ENCODE results near the gene CYP2F1.
"Not testable (repeated sequence)": the region's sequence is repeated elsewhere in the genome, so short reads cannot be mapped to it uniquely, and the experiment has no call there.

CYP2F1 gene, protein sequence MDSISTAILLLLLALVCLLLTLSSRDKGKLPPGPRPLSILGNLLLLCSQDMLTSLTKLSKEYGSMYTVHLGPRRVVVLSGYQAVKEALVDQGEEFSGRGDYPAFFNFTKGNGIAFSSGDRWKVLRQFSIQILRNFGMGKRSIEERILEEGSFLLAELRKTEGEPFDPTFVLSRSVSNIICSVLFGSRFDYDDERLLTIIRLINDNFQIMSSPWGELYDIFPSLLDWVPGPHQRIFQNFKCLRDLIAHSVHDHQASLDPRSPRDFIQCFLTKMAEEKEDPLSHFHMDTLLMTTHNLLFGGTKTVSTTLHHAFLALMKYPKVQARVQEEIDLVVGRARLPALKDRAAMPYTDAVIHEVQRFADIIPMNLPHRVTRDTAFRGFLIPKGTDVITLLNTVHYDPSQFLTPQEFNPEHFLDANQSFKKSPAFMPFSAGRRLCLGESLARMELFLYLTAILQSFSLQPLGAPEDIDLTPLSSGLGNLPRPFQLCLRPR

DNA sequence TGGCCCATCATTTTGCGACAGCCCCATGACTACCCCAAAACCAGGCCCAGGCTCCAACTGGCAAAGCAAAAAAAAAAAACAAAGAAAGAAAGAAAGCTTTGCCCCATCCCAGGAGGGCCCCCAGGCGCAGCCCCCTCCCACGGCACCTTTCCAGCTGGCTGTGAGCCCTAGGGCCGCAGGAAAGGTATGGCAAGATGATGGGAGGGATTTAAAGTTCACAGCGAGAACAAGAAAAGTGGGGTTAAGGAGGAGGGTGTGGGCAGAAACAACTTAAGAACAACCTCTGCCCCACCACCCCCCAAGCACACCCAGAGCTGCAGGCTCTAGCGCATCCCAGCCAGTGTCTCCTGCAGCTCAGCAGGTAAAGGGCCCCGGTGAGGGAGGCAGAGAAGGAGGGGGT lies at the start of gene CYP2F1:
CYP2F1 (plus strand) TSS at position 301 of the 400 bp plus-strand sequence. CDS start 1,757 bp downstream, outside the sequence.
- DNase-seq, result no peak

GRCh38 chr19:41064974-41065569 lies 49.2 kb upstream of the CYP2F1 start:
- DNase-seq, result no peak

GRCh38 chr19:41076286-41076685 lies 37.9 kb upstream of the CYP2F1 start:
- no peak for DNase-seq

GRCh38 chr19:41083516-41083915 lies 30.7 kb upstream of the CYP2F1 start:
- DNase-seq, result no peak

GRCh38 chr19:41085748-41086415 lies 28.4 kb upstream of the CYP2F1 start:
- DNase-seq, result no peak

GRCh38 chr19:41088151-41088550 lies 26.1 kb upstream of the CYP2F1 start, which contains the start of gene CYP2A13:
CYP2A13 (plus strand) TSS chr19:41088451; CDS start chr19:41088472, 21 bp downstream.
- no peak for DNase-seq

DNA sequence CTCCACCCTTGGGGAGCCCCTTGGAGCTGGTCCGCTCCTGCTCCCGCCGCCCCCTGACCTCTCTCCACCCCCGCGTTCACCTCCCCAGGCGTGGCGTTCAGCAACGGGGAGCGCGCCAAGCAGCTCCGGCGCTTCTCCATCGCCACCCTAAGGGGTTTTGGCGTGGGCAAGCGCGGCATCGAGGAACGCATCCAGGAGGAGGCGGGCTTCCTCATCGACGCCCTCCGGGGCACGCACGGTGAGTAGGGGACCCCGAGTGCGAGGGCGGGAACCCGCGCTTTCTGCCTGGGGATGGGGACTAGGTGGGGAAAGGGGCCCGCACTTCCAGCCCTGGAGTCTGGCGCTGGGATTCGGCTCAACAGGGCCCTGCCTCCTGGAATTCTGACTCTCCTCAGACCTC lies 24.3 kb upstream of the CYP2F1 start:
- no peak for DNase-seq

- DNase-seq, result no peak
Observed at GRCh38 chr19:41095703-41096102, 18.5 kb upstream of the CYP2F1 start.

- no peak for DNase-seq
Observed at GRCh38 chr19:41096353-41096752, 17.9 kb upstream of the CYP2F1 start.

DNA sequence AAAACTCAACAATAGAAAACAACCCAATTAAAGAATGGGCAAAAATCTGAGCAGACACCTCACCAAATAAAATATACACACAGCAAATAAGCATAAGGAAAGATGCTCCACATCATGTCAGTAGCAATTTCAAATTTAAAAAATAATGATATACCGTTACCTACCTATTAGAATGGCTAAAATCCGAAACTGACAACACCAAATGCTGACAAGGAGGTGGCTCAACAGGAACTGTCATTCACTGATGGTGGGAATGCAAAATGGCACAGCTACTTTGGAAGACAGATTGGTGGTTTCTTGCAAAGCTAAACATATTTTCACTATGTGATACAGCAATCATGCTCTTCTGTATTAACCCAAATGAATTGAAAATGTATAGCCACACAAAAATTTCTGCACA lies 16.9 kb upstream of the CYP2F1 start:
- DNase-seq, result no peak

- DNase-seq, result no peak
Observed at GRCh38 chr19:41098762-41099161, 15.5 kb upstream of the CYP2F1 start.

DNA sequence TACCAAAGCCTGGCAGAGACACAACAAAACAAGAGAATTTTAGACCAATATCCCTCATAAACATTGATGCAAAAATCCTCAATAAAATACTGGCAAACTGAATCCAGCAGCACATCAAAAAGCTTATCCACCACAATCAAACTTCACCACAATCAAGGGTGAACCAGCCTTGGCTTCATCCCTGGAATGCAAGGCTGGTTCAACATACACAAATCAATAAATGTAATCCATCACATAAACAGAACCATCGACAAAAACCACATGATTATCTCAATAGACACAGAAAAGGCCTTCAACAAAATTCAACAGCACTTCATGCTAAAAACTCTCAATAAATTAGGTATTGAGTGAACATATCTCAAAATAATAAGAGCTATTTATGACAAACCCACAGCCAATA lies 12.0 kb upstream of the CYP2F1 start:
- not testable (repeated sequence) for DNase-seq

- no peak for DNase-seq
Observed at GRCh38 chr19:41106177-41106576, 8.1 kb upstream of the CYP2F1 start.

GRCh38 chr19:41111296-41111695 lies 2.9 kb upstream of the CYP2F1 start:
- no peak for DNase-seq

GRCh38 chr19:41111750-41112295 lies 2.4 kb upstream of the CYP2F1 start:
- no peak for DNase-seq

DNA sequence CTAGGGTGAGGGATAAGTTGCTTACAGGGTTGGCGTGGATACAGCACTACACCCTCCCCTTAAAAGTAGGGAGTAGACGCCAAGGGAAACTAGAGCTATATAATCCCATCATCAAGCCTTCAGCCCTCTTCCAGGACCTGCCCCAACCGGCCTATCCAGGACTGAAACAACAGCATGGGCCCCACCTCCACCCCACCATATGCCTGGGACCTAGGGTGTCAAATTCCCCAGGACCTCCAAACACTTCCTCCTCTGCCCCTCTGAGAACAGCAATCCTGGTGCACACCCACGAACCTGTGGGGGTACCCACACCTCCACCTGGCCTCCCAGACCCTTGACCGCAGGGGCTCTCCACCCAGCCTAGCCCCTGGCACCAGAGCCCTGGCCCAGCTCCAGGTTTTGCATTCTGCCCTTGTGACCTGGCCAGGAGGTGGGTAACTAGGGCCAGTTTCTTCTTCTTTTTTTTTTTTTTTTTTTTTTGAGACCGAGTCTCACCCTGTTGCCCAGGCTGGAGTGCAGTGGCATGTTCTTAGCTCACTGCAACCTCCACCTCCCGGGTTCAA lies 1.4 kb upstream of the CYP2F1 start:
- DNase-seq, result no peak

DNA sequence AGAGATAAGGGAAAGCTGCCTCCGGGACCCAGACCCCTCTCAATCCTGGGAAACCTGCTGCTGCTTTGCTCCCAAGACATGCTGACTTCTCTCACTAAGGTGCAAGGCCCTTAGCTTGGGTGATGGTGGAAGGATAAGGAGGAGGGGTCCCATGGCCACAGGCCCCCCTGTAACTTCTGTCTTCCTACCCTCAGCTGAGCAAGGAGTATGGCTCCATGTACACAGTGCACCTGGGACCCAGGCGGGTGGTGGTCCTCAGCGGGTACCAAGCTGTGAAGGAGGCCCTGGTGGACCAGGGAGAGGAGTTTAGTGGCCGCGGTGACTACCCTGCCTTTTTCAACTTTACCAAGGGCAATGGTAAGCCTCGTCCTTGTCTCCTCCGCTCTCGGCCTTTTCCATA lies 2.0 kb downstream of the CYP2F1 start:
- DNase-seq, result no peak

GRCh38 chr19:41120929-41121911 lies 7.0 kb downstream of the CYP2F1 start:
- not testable (repeated sequence) for DNase-seq

GRCh38 chr19:41122846-41123245 lies 8.6 kb downstream of the CYP2F1 start:
- DNase-seq, result not testable (repeated sequence)

DNA sequence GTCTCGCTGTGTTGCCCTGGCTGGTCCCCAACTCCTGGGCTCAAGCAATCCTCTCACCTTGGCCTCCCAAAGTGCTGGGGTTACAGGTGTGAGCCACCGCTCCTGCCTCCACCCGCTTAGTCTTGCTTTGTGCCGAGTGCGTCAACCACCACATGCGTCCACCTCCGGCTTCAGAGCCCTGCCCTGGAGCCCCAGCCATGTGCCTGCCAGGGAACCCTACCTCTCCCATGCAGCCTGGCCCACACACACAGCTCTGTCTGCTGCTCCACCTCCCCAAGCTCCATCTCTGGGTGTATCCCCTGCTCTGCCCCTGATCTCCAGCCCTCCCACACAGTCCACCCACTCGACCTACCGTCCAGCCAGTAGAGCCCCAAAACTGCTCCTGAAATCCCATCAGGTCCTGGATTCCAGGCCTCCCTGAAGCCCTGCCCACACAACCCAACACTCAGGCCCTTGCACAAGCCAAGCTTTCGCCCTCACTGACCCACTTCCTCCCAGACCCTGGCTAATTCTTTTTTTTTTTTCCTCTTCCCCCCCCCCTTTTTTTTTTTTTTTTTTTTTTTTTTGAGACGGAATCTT lies 9.6 kb downstream of the CYP2F1 start:
- DNase-seq, result no peak

DNA sequence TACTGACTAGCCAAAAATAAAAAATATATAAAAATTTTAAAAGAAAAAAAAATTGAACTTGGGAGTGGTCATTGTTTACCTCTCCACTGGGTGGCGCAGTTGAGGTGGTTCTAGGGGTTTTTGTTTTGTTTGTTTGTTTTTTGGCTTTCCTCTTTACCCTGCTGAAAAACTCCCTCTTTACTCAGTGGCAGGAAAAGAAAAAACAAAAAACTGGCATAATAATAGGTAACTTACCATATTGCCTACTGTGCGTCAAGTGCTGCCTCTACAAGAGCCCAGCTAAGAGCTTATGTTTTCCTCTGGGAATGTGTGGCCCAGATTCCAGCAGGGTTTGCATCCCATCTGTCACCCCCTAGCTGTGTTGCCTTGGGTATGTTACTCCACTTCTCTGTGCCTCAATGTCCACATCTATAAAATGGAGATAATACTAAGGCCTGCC lies 12.6 kb downstream of the CYP2F1 start:
- not testable (repeated sequence) for DNase-seq
